SK-N-SH (cell line): ENCODE measurements around the gene TRPC4AP. TPM values are rescaled to one million over a fixed set of nuclear protein-coding genes. Genes with fewer than 3 reads are reported as not detected.

Experiments
- CTCF ChIA-PET: fragments of 300-600, 350-600 bp; formaldehyde crosslinking; extraction: SDS; loops from one replicate; lab custom pipeline; 2021; lab: Yijun Ruan, JAX
- POLR2A ChIA-PET: fragments of 350-600 bp; sonication (Branson Sonifier 250); formaldehyde crosslinking; extraction: SDS; loops from one replicate; lab custom pipeline; 2020; ENCODE audit warnings: antibody characterized with exemption, inconsistent platforms; lab: Yijun Ruan, JAX
- DNase-seq: peaks from one replicate; pipeline ENCODE4 v3.0.0; 2012
- H2AFZ ChIP-seq: fragments of 200-600 bp; sonication (generic); 2 replicates; pipeline ENCODE4 v1.8.1; 2016; ENCODE audit warnings: antibody characterized with exemption, mild to moderate bottlenecking, low read depth
- H3F3A ChIP-seq: fragments of 200-600 bp; sonication (generic); replicated peaks from 2 replicates; pipeline ENCODE3; 2016; ENCODE audit warnings: antibody characterized with exemption, mild to moderate bottlenecking; ENCODE audit not compliant: insufficient read depth
- H3K27ac ChIP-seq, 2 experiments: fragments of 200-500 bp in 1 of 2; fragments of 200-600 bp in 1 of 2; sonication (Bioruptor generic) in 1 of 2; sonication (generic), shearing (Covaris generic) in 1 of 2; 2 replicates each; pipeline versions ENCODE4 v1.5.1 to v1.6.1; 2014 to 2016; ENCODE audit warnings: low read depth in 2 of 2, inconsistent platforms in 1 of 2, low read length in 1 of 2, mild to moderate bottlenecking in 1 of 2, mixed read lengths in 1 of 2
- H3K27me3 ChIP-seq: fragments of 200-600 bp; sonication (generic), shearing (Covaris generic); 2 replicates; pipeline ENCODE4 v1.6.1; 2016; ENCODE audit warnings: mixed run types; ENCODE audit not compliant: insufficient read depth
- H3K36me3 ChIP-seq, 2 experiments: fragments of 200-500 bp in 1 of 2; fragments of 200-600 bp in 1 of 2; sonication (Bioruptor generic) in 1 of 2; sonication (generic) in 1 of 2; replicated peaks in 1 of 2; 2 replicates each; pipeline versions ENCODE3 to v1.5.1; 2014 to 2016; ENCODE audit warnings: low read length in 1 of 2, mild to moderate bottlenecking in 1 of 2; ENCODE audit not compliant: insufficient read depth in 2 of 2, control insufficient read depth in 1 of 2
- H3K4me1 ChIP-seq, 2 experiments: fragments of 200-500 bp in 1 of 2; fragments of 200-600 bp in 1 of 2; sonication (Bioruptor generic) in 1 of 2; sonication (generic), shearing (Covaris generic) in 1 of 2; 2 replicates each; pipeline versions ENCODE4 v1.5.1 to v1.6.1; 2014 to 2016; ENCODE audit warnings: low read depth in 1 of 2, low read length in 1 of 2, mixed run types in 1 of 2; ENCODE audit not compliant: insufficient read depth in 2 of 2, control insufficient read depth in 1 of 2
- H3K4me2 ChIP-seq: fragments of 200-600 bp; sonication (generic), shearing (Covaris generic); 2 replicates; pipeline ENCODE4 v1.6.1; 2017; ENCODE audit warnings: mixed run types
- H3K4me3 ChIP-seq, 2 experiments: fragments of 200-500 bp in 1 of 2; fragments of 200-600 bp in 1 of 2; sonication (Bioruptor generic) in 1 of 2; sonication (generic), shearing (Covaris generic) in 1 of 2; 2 replicates each; pipeline versions ENCODE4 v1.5.1 to v1.8.1; 2014 to 2016; ENCODE audit warnings: low read depth in 2 of 2, inconsistent platforms in 1 of 2, low read length in 1 of 2, mild to moderate bottlenecking in 1 of 2, mixed read lengths in 1 of 2, moderate library complexity in 1 of 2
- H3K79me2 ChIP-seq: fragments of 200-600 bp; sonication (generic); 2 replicates; pipeline ENCODE4 v1.8.1; 2017; ENCODE audit warnings: mild to moderate bottlenecking; ENCODE audit not compliant: insufficient read depth
- H3K9ac ChIP-seq: fragments of 200-600 bp; sonication (generic); 2 replicates; pipeline ENCODE4 v1.6.1; 2017; ENCODE audit warnings: mixed run types
- H3K9me2 ChIP-seq: fragments of 200-600 bp; sonication (generic); 2 replicates; pipeline ENCODE4 v1.6.1; 2017; ENCODE audit warnings: mixed run types
- H3K9me3 ChIP-seq: fragments of 200-600 bp; sonication (generic); 2 replicates; pipeline ENCODE4 v1.6.1; 2017; ENCODE audit warnings: mixed run types, mild to moderate bottlenecking, moderate library complexity
- H4K20me1 ChIP-seq: fragments of 200-600 bp; sonication (generic); 2 replicates; pipeline ENCODE4 v1.6.1; 2017; ENCODE audit warnings: mild to moderate bottlenecking, mixed run types; ENCODE audit not compliant: insufficient read depth
- CTCF ChIP-seq: fragments of 200-600 bp; sonication (generic); IDR thresholded peaks from 2 replicates; pipeline ENCODE4 v1.6.1; 2017; ENCODE audit warnings: antibody characterized with exemption, mild to moderate bottlenecking, moderate library complexity
- EP300 ChIP-seq, 2 experiments: IDR thresholded peaks; 2 replicates each; pipeline versions ENCODE4 v1.4.0 to v1.6.1; 2012; ENCODE audit warnings: borderline replicate concordance in 1 of 2, low read depth in 1 of 2, low read length in 1 of 2
- JUND ChIP-seq: IDR thresholded peaks from 2 replicates; pipeline ENCODE4 v1.4.0; 2012
- MAX ChIP-seq: IDR thresholded peaks from 2 replicates; pipeline ENCODE4 v1.4.0; 2012; ENCODE audit warnings: low read depth
- NRF1 ChIP-seq: IDR thresholded peaks from 2 replicates; pipeline ENCODE4 v1.6.1; 2012; ENCODE audit warnings: low read depth, mild to moderate bottlenecking, low read length
- PBX3 ChIP-seq: IDR thresholded peaks from 2 replicates; pipeline ENCODE4; 2012
- POLR2AphosphoS5 ChIP-seq: IDR thresholded peaks from 2 replicates; pipeline ENCODE4 v1.6.1; 2012; ENCODE audit warnings: low read depth, low read length
- RAD21 ChIP-seq: IDR thresholded peaks from 2 replicates; pipeline ENCODE4 v1.6.1; 2012; ENCODE audit warnings: mild to moderate bottlenecking, low read length
- REST ChIP-seq: IDR thresholded peaks from 2 replicates; pipeline ENCODE4 v1.6.1; 2012; ENCODE audit warnings: mild to moderate bottlenecking, low read depth, low read length, moderate library complexity
- RFX5 ChIP-seq: IDR thresholded peaks from 2 replicates; pipeline ENCODE4 v1.6.1; 2012; ENCODE audit warnings: mild to moderate bottlenecking, improper control_type of control experiment, low read length
- SIN3A ChIP-seq: IDR thresholded peaks from 2 replicates; pipeline ENCODE4 v1.6.1; 2012; ENCODE audit warnings: low read depth, mild to moderate bottlenecking, low read length, moderate library complexity, borderline replicate concordance
- TCF12 ChIP-seq: IDR thresholded peaks from 2 replicates; pipeline ENCODE4 v1.4.0; 2012
- USF1 ChIP-seq: IDR thresholded peaks from 2 replicates; pipeline ENCODE4 v1.4.0; 2012; ENCODE audit warnings: low read depth, borderline replicate concordance
- USF2 ChIP-seq: fragments of 150-350 bp; IDR thresholded peaks from 2 replicates; pipeline ENCODE4 v1.6.1; 2017; ENCODE audit warnings: antibody characterized with exemption, low read length, low read depth, borderline replicate concordance
- YY1 ChIP-seq: IDR thresholded peaks from 2 replicates; pipeline ENCODE4 v1.4.0; 2012; ENCODE audit warnings: low read depth, mild to moderate bottlenecking
- WGBS: methylation state at CpG from one replicate; pipeline ENCODE4 v1.1.6; 2017; ENCODE audit warnings: low lambda C conversion rate; 5-methylcytosine and 5-hydroxymethylcytosine counted together
- polyA plus RNA-seq, 3 experiments: library from polyadenylated mRNA; depleted of rRNA; stranded (reverse); fragments of >200 nt; gene quantifications; 2 replicates each; pipeline ENCODE4 v1.2.3, GENCODE V29; 2012

Gene TRPC4AP
- polyA plus RNA-seq, 1 of the 3 experiments (the other 2 are of a cell fraction), result 57.4 TPM

GRCh38 chr20:34986311-34987287 lies 106.0 kb downstream of the TRPC4AP start:
- WGBS, result 73% methylated on average over 16 of the region's 24 CpGs
- Histone ChIP-seq H3K27me3 (no peaks in the 10 kb centered on the region), H3K36me3 (no peaks in the 10 kb centered on the region), H3K9me3 (no peaks in the 10 kb centered on the region), H3K4me3 (no peak overlapping the region), H3K4me1 (no peaks in the 10 kb centered on the region; a peak in 1 of 4 replicates), H4K20me1 (no peaks in the 10 kb centered on the region), H3K27ac (no peak overlapping the region), H3K9me2 (no peaks in the 10 kb centered on the region), H3K4me2 (no peak overlapping the region), H2AFZ (no peak overlapping the region), H3K79me2 (no peaks in the 10 kb centered on the region), H3K9ac (no peak overlapping the region)
- ChIA-PET CTCF (no interaction called here), POLR2A (no interaction called here)
- no peak for DNase-seq
- TF ChIP-seq JUND (no peak), NRF1 (no peak), USF2 (no peak), RAD21 (no peak), TCF12 (no peak), POLR2AphosphoS5 (no peak), YY1 (no peak), CTCF (no peak), RFX5 (no peak), REST (no peak), USF1 (no peak), SIN3A (no peak), PBX3 (no peak), EP300 (IDR thresholded peaks at IDR 0.05; ENCODE audit: borderline replicate concordance in 1 of 2, low read depth in 1 of 2, low read length in 1 of 2) (no peak), MAX (no peak)
- TF ChIP-seq, all 33 proteins: peak for 0
- no peaks in the 10 kb centered on the region for H3F3A ChIP-seq
